HG03196 (cell line): ENCODE results near the gene PDZRN3.
"Not testable (repeated sequence)": the region's sequence is repeated elsewhere in the genome, so short reads cannot be mapped to it uniquely, and the experiment has no call there.

Source experiments
- ATAC-seq: cut with Tn5 transposase; IDR thresholded peaks from one replicate; pipeline ENCODE4 v1.9.1; 2021; ENCODE audit not compliant: unreplicated experiment

Gene PDZRN3

GRCh38 chr3:73592154-73593144, 32.3 kb downstream of the PDZRN3 start:
- no peak for ATAC-seq

GRCh38 chr3:73591286-73591800, 33.4 kb downstream of the PDZRN3 start:
- no peak for ATAC-seq

GRCh38 chr3:73586628-73587027, 38.1 kb downstream of the PDZRN3 start:
- no peak for ATAC-seq

- no peak for ATAC-seq
These were observed 38.6 kb downstream of the PDZRN3 start for GRCh38 chr3:73586190-73586589.

- no peak for ATAC-seq
These were observed 39.9 kb downstream of the PDZRN3 start for GRCh38 chr3:73584873-73585272.

GRCh38 chr3:73582535-73582934, 42.2 kb downstream of the PDZRN3 start:
- ATAC-seq: no peak

GRCh38 chr3:73581134-73581846, 43.5 kb downstream of the PDZRN3 start:
- no peak for ATAC-seq

GRCh38 chr3:73580343-73580742, 44.4 kb downstream of the PDZRN3 start:
- ATAC-seq: no peak

- ATAC-seq: no peak
These were observed 47.0 kb downstream of the PDZRN3 start for GRCh38 chr3:73577704-73578103.

- no peak for ATAC-seq
These were observed 47.7 kb downstream of the PDZRN3 start for GRCh38 chr3:73576999-73577461.

- no peak for ATAC-seq
These were observed 48.8 kb downstream of the PDZRN3 start for GRCh38 chr3:73575953-73576352.

- no peak for ATAC-seq
These were observed 49.2 kb downstream of the PDZRN3 start for GRCh38 chr3:73575519-73575918.

- no peak for ATAC-seq
These were observed 51.5 kb downstream of the PDZRN3 start for GRCh38 chr3:73573204-73573603.

GRCh38 chr3:73572368-73572767, 52.4 kb downstream of the PDZRN3 start:
- ATAC-seq: no peak

GRCh38 chr3:73571238-73571794, 53.4 kb downstream of the PDZRN3 start:
- no peak for ATAC-seq

- no peak for ATAC-seq
These were observed 55.4 kb downstream of the PDZRN3 start for GRCh38 chr3:73569246-73569760.

GRCh38 chr3:73568371-73568862, 56.3 kb downstream of the PDZRN3 start:
- no peak for ATAC-seq

GRCh38 chr3:73565374-73565773, 59.4 kb downstream of the PDZRN3 start:
- ATAC-seq: not testable (repeated sequence)

GRCh38 chr3:73563896-73564582, 60.7 kb downstream of the PDZRN3 start:
- no peak for ATAC-seq

GRCh38 chr3:73561494-73561893, 63.2 kb downstream of the PDZRN3 start:
- no peak for ATAC-seq
